Measurements from ENCODE around the gene AHNAK.
A peak's percentile ranks its signal among the peaks of the same experiment; 100 is the strongest.

Gene AHNAK

GRCh38 chr11:62431171-62431901, 115.3 kb downstream of the AHNAK start:
- DNase-seq = peak; percentile 40
- in situ Hi-C loops (cut with HindIII; ENCODE audit: low pct_ligation_motif_present, low pct_unique_long_range_greater_than_20kb, low sequenced_read_pairs) = no loop called here

GRCh38 chr11:62430425-62430824, 116.2 kb downstream of the AHNAK start:
- in situ Hi-C loops (cut with HindIII; ENCODE audit: low pct_ligation_motif_present, low pct_unique_long_range_greater_than_20kb, low sequenced_read_pairs) = no loop called here
- no peak for DNase-seq

GRCh38 chr11:62428871-62429560, 117.6 kb downstream of the AHNAK start:
- in situ Hi-C loops (cut with HindIII; ENCODE audit: low pct_ligation_motif_present, low pct_unique_long_range_greater_than_20kb, low sequenced_read_pairs) = no loop called here
- DNase-seq = no peak

GRCh38 chr11:62427630-62428233, 118.9 kb downstream of the AHNAK start:
- in situ Hi-C loops (cut with HindIII; ENCODE audit: low pct_ligation_motif_present, low pct_unique_long_range_greater_than_20kb, low sequenced_read_pairs) = no loop called here
- DNase-seq = peak; percentile 14

GRCh38 chr11:62423012-62423411, 123.6 kb downstream of the AHNAK start:
- DNase-seq = no peak
- in situ Hi-C loops (cut with HindIII; ENCODE audit: low pct_ligation_motif_present, low pct_unique_long_range_greater_than_20kb, low sequenced_read_pairs) = no loop called here

- no peak for DNase-seq
- in situ Hi-C loops (cut with HindIII; ENCODE audit: low pct_ligation_motif_present, low pct_unique_long_range_greater_than_20kb, low sequenced_read_pairs) = no loop called here
These were observed 124.6 kb downstream of the AHNAK start for GRCh38 chr11:62421996-62422395.

GRCh38 chr11:62420882-62421281, 125.7 kb downstream of the AHNAK start:
- in situ Hi-C loops (cut with HindIII; ENCODE audit: low pct_ligation_motif_present, low pct_unique_long_range_greater_than_20kb, low sequenced_read_pairs) = no loop called here

GRCh38 chr11:62419943-62420342, 126.7 kb downstream of the AHNAK start:
- DNase-seq = no peak

More at GRCh38 chr11:62420882-62421281, 125.7 kb downstream of the AHNAK start:
- no peak for DNase-seq

GRCh38 chr11:62419314-62419929, 127.2 kb downstream of the AHNAK start:
- DNase-seq = no peak
- in situ Hi-C loops (cut with HindIII; ENCODE audit: low pct_ligation_motif_present, low pct_unique_long_range_greater_than_20kb, low sequenced_read_pairs) = no loop called here

More at GRCh38 chr11:62419943-62420342, 126.7 kb downstream of the AHNAK start:
- in situ Hi-C loops (cut with HindIII; ENCODE audit: low pct_ligation_motif_present, low pct_unique_long_range_greater_than_20kb, low sequenced_read_pairs) = no loop called here

GRCh38 chr11:62418733-62419132, 127.9 kb downstream of the AHNAK start, which contains the start of gene SCGB1A1:
Gene SCGB1A1 (plus strand): TSS chr11:62419033. CDS start chr11:62419096, 63 bp downstream.
- DNase-seq = no peak
- in situ Hi-C loops (cut with HindIII; ENCODE audit: low pct_ligation_motif_present, low pct_unique_long_range_greater_than_20kb, low sequenced_read_pairs) = no loop called here

GRCh38 chr11:62418136-62418535, 128.5 kb downstream of the AHNAK start:
- no peak for DNase-seq
- in situ Hi-C loops (cut with HindIII; ENCODE audit: low pct_ligation_motif_present, low pct_unique_long_range_greater_than_20kb, low sequenced_read_pairs) = no loop called here

- no peak for DNase-seq
- in situ Hi-C loops (cut with HindIII; ENCODE audit: low pct_ligation_motif_present, low pct_unique_long_range_greater_than_20kb, low sequenced_read_pairs) = no loop called here
These were observed 130.0 kb downstream of the AHNAK start for GRCh38 chr11:62416596-62416995.

- no peak for DNase-seq
- in situ Hi-C loops (cut with HindIII; ENCODE audit: low pct_ligation_motif_present, low pct_unique_long_range_greater_than_20kb, low sequenced_read_pairs) = no loop called here
These were observed 133.4 kb downstream of the AHNAK start for GRCh38 chr11:62413060-62413696.

GRCh38 chr11:62411524-62411923, 135.1 kb downstream of the AHNAK start:
- in situ Hi-C loops (cut with HindIII; ENCODE audit: low pct_ligation_motif_present, low pct_unique_long_range_greater_than_20kb, low sequenced_read_pairs) = no loop called here
- no peak for DNase-seq

- DNase-seq = no peak
These were observed 135.6 kb downstream of the AHNAK start for GRCh38 chr11:62410972-62411371.

GRCh38 chr11:62409831-62410230, 136.8 kb downstream of the AHNAK start:
- no peak for DNase-seq
- in situ Hi-C loops (cut with HindIII; ENCODE audit: low pct_ligation_motif_present, low pct_unique_long_range_greater_than_20kb, low sequenced_read_pairs) = no loop called here

More at GRCh38 chr11:62410972-62411371, 135.6 kb downstream of the AHNAK start:
- in situ Hi-C loops (cut with HindIII; ENCODE audit: low pct_ligation_motif_present, low pct_unique_long_range_greater_than_20kb, low sequenced_read_pairs) = no loop called here

- in situ Hi-C loops (cut with HindIII; ENCODE audit: low pct_ligation_motif_present, low pct_unique_long_range_greater_than_20kb, low sequenced_read_pairs) = no loop called here
- DNase-seq = no peak
These were observed 140.6 kb downstream of the AHNAK start for GRCh38 chr11:62406034-62406433.

GRCh38 chr11:62404901-62405300, 141.7 kb downstream of the AHNAK start:
- in situ Hi-C loops (cut with HindIII; ENCODE audit: low pct_ligation_motif_present, low pct_unique_long_range_greater_than_20kb, low sequenced_read_pairs) = no loop called here
- no peak for DNase-seq

GRCh38 chr11:62404435-62404834, 142.2 kb downstream of the AHNAK start:
- in situ Hi-C loops (cut with HindIII; ENCODE audit: low pct_ligation_motif_present, low pct_unique_long_range_greater_than_20kb, low sequenced_read_pairs) = no loop called here
- no peak for DNase-seq
